ENCODE measurements around the gene DPF1.

Gene DPF1

DNA sequence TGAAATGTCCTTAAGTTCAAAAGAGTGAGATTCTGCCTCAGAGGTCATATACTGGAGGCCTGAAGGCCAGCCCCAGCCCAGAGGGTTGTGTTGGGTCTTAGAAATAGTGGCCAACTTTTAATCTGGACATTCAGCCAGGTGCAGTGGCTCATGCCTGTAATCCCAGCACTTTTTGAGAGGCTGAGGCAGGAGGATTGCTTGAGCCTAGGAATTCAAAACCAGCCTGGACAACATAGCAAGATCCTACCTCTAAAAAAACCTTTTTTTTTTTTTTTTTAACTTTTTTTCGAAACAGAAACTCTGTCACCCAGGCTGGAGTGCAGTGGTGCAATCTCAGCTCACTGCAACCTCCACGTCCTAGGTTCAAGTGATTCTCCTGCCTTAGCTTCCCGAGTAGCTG is 15.5 kb downstream of the DPF1 start:
- Histone ChIP-seq H3K27ac (ENCODE audit: extremely low read depth, low read depth, low read length) (no peak overlapping the region), H3K4me3 (ENCODE audit: low read depth, low read length) (no peak overlapping the region), H3K36me3 (ENCODE audit: control insufficient read depth in 2 of 2, insufficient read depth in 1 of 2, low read length in 2 of 2) (peaks cover 5 to 12% of the 10 kb centered on the region in 2 experiments; a peak in 2 of 3 replicates), H3K9me3 (ENCODE audit: control insufficient read depth, insufficient read depth, low read depth, low read length) (no peaks in the 10 kb centered on the region), H3K4me1 (ENCODE audit: control insufficient read depth, insufficient read depth, low read length) (peaks cover 25% of the 10 kb centered on the region)
- ChIA-PET POLR2A (no interaction called here), CTCF (no interaction called here)
- TF ChIP-seq, protein P1, sequence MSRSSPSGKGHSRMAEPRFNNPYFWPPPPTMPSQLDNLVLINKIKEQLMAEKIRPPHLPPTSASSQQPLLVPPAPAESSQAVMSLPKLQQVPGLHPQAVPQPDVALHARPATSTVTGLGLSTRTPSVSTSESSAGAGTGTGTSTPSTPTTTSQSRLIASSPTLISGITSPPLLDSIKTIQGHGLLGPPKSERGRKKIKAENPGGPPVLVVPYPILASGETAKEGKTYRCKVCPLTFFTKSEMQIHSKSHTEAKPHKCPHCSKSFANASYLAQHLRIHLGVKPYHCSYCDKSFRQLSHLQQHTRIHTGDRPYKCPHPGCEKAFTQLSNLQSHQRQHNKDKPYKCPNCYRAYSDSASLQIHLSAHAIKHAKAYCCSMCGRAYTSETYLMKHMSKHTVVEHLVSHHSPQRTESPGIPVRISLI (tag by site-specific recombination; IDR thresholded peaks at IDR 0.05): peak; percentile 79
- TF ChIP-seq ZNF121 (tag by site-specific recombination; IDR thresholded peaks at IDR 0.05): peak; percentile 97
- no peak for TF ChIP-seq PRDM2 (tag by site-specific recombination; IDR thresholded peaks at IDR 0.05; ENCODE audit: borderline replicate concordance)

- TF ChIP-seq ZFHX2 (tag by site-specific recombination; conservative IDR thresholded peaks at IDR 0.05) (peak; percentile 85), RBAK (tag by site-specific recombination; IDR thresholded peaks at IDR 0.05) (no peak), ZNF157 (tag by site-specific recombination; IDR thresholded peaks at IDR 0.05) (no peak), PRDM6 (tag by site-specific recombination; IDR thresholded peaks at IDR 0.05) (no peak), SP7 (tag by site-specific recombination; IDR thresholded peaks at IDR 0.05) (peak; percentile 45; the same call in 1 of the 2 replicates), EGR2 (tag by site-specific recombination; IDR thresholded peaks at IDR 0.05; ENCODE audit: low read depth) (peak; percentile 91), GLIS2 (tag by site-specific recombination; IDR thresholded peaks at IDR 0.05) (peak; percentile 56; the same call in 1 of the 2 replicates), BCL11B (tag by site-specific recombination; IDR thresholded peaks at IDR 0.05; ENCODE audit: low read depth) (0 out of 2 replicates have a peak, but pooled peaks have one; percentile 31), KLF9 (tag by site-specific recombination; IDR thresholded peaks at IDR 0.05; ENCODE audit: low read depth) (peak; percentile 43; the same call in 1 of the 2 replicates), ZNF600 (tag by site-specific recombination; IDR thresholded peaks at IDR 0.05) (0 out of 2 replicates have a peak, but pooled peaks have one; percentile 35), ZNF169 (tag by site-specific recombination; IDR thresholded peaks at IDR 0.05) (no peak)
- TF ChIP-seq, protein P2, sequence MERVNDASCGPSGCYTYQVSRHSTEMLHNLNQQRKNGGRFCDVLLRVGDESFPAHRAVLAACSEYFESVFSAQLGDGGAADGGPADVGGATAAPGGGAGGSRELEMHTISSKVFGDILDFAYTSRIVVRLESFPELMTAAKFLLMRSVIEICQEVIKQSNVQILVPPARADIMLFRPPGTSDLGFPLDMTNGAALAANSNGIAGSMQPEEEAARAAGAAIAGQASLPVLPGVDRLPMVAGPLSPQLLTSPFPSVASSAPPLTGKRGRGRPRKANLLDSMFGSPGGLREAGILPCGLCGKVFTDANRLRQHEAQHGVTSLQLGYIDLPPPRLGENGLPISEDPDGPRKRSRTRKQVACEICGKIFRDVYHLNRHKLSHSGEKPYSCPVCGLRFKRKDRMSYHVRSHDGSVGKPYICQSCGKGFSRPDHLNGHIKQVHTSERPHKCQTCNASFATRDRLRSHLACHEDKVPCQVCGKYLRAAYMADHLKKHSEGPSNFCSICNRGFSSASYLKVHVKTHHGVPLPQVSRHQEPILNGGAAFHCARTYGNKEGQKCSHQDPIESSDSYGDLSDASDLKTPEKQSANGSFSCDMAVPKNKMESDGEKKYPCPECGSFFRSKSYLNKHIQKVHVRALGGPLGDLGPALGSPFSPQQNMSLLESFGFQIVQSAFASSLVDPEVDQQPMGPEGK (tag by site-specific recombination; IDR thresholded peaks at IDR 0.05): peak; percentile 54
- TF ChIP-seq, protein P3, sequence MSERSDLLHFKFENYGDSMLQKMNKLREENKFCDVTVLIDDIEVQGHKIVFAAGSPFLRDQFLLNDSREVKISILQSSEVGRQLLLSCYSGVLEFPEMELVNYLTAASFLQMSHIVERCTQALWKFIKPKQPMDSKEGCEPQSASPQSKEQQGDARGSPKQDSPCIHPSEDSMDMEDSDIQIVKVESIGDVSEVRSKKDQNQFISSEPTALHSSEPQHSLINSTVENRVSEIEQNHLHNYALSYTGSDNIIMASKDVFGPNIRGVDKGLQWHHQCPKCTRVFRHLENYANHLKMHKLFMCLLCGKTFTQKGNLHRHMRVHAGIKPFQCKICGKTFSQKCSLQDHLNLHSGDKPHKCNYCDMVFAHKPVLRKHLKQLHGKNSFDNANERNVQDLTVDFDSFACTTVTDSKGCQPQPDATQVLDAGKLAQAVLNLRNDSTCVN (tag by site-specific recombination; optimal IDR thresholded peaks at IDR 0.05): no peak
- TF ChIP-seq, protein P4, sequence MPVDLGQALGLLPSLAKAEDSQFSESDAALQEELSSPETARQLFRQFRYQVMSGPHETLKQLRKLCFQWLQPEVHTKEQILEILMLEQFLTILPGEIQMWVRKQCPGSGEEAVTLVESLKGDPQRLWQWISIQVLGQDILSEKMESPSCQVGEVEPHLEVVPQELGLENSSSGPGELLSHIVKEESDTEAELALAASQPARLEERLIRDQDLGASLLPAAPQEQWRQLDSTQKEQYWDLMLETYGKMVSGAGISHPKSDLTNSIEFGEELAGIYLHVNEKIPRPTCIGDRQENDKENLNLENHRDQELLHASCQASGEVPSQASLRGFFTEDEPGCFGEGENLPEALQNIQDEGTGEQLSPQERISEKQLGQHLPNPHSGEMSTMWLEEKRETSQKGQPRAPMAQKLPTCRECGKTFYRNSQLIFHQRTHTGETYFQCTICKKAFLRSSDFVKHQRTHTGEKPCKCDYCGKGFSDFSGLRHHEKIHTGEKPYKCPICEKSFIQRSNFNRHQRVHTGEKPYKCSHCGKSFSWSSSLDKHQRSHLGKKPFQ (tag by site-specific recombination; IDR thresholded peaks at IDR 0.05): no peak
- Histone ChIP-seq H3K27ac (ENCODE audit: extremely low read depth, low read depth, low read length) (no peak overlapping the region), H3K4me3 (ENCODE audit: low read depth, low read length) (no peak overlapping the region), H3K36me3 (ENCODE audit: control insufficient read depth in 2 of 2, insufficient read depth in 1 of 2, low read length in 2 of 2) (peaks cover 0 to 6% of the 10 kb centered on the region in 2 experiments; a peak in 1 of 3 replicates), H3K4me1 (ENCODE audit: control insufficient read depth, insufficient read depth, low read length) (peaks cover 23% of the 10 kb centered on the region), H3K9me3 (ENCODE audit: control insufficient read depth, insufficient read depth, low read depth, low read length) (no peaks in the 10 kb centered on the region)
- ChIA-PET CTCF (no interaction called here), POLR2A (interaction anchor here (0.7 kb wide), 1 partner anchor 8 kb away, joined by 3 read pairs; no protein-coding TSS in a partner anchor)
These were observed 16.5 kb downstream of the DPF1 start for GRCh38 chr19:38207543-38207942.

All from HEK293 (cell line).